ENCODE measurements around the gene LRRC8D.

DNA sequence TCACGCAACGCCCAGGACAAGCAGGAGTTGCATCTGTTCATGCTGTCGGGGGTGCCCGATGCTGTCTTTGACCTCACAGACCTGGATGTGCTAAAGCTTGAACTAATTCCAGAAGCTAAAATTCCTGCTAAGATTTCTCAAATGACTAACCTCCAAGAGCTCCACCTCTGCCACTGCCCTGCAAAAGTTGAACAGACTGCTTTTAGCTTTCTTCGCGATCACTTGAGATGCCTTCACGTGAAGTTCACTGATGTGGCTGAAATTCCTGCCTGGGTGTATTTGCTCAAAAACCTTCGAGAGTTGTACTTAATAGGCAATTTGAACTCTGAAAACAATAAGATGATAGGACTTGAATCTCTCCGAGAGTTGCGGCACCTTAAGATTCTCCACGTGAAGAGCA lies 113.6 kb downstream of the LRRC8D start:
- TF ChIP-seq, protein P1, sequence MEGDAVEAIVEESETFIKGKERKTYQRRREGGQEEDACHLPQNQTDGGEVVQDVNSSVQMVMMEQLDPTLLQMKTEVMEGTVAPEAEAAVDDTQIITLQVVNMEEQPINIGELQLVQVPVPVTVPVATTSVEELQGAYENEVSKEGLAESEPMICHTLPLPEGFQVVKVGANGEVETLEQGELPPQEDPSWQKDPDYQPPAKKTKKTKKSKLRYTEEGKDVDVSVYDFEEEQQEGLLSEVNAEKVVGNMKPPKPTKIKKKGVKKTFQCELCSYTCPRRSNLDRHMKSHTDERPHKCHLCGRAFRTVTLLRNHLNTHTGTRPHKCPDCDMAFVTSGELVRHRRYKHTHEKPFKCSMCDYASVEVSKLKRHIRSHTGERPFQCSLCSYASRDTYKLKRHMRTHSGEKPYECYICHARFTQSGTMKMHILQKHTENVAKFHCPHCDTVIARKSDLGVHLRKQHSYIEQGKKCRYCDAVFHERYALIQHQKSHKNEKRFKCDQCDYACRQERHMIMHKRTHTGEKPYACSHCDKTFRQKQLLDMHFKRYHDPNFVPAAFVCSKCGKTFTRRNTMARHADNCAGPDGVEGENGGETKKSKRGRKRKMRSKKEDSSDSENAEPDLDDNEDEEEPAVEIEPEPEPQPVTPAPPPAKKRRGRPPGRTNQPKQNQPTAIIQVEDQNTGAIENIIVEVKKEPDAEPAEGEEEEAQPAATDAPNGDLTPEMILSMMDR (IDR thresholded peaks at IDR 0.05), result no peak
- TF ChIP-seq POLR2A (IDR thresholded peaks at IDR 0.05), result no peak

Measured in lower leg skin (tissue), 3 donors.